GM20000 (cell line): ENCODE data around the gene SCD5.
"Not testable (repeated sequence)": the region's sequence is repeated elsewhere in the genome, so short reads cannot be mapped to it uniquely, and the experiment has no call there.

ENCODE experiments used
- DNase-seq: peaks from one replicate; pipeline ENCODE4 v3.0.0; 2012; ENCODE audit warnings: low spot score
- TF ChIP-seq, protein P1 (sequence below): IDR thresholded peaks from 2 replicates; pipeline ENCODE4 v1.5.1; 2012; ENCODE audit warnings: mild to moderate bottlenecking, control low read depth; ENCODE audit errors: extremely low read depth, missing control alignments

SCD5 gene

DNA sequence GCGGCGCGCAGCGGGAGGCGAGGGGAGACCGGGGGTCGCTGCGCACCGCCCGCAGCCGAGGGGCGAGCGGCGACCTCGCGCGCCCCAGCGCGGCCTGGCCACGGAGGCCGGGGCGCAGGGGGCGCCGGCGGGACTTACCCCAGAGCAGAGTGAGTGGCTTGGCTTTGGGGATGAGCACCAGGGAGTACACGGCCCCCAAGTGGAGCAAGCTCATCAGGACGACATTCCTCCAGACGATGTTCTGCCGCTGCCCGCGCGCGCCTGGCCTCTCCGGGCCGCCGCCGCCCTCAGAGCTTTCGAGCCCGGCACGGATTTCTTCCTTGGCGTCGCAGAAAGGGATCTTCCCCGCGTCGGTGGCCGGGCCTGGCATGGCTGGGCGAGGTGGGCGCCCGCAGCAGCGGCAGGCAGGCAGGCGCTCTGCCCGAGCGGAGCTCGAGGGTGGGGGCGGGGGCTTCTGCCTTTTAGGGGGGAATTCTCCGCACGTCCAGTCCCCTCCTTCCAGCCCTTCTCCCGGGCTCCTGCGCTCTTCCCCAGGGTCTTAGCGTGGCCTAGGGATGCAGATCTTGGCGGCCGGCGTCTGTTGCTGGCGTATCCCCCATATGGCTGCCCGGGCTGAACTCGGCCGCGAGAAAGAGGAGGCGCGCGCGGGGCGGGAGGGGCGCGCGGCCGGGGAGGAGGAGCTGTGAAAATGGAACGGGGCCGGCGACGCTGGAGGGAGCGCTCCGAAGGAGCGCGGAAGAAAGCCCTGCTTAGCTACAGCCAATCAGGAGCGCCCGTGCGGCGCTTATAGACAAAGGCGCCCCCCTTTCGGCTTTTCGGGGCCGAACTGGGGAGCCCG, at the start of gene SCD5:
SCD5 (minus strand) TSS at position 629 of the 838 bp plus-strand sequence; CDS start at position 370, 259 bp downstream.
- TF ChIP-seq, protein P1, sequence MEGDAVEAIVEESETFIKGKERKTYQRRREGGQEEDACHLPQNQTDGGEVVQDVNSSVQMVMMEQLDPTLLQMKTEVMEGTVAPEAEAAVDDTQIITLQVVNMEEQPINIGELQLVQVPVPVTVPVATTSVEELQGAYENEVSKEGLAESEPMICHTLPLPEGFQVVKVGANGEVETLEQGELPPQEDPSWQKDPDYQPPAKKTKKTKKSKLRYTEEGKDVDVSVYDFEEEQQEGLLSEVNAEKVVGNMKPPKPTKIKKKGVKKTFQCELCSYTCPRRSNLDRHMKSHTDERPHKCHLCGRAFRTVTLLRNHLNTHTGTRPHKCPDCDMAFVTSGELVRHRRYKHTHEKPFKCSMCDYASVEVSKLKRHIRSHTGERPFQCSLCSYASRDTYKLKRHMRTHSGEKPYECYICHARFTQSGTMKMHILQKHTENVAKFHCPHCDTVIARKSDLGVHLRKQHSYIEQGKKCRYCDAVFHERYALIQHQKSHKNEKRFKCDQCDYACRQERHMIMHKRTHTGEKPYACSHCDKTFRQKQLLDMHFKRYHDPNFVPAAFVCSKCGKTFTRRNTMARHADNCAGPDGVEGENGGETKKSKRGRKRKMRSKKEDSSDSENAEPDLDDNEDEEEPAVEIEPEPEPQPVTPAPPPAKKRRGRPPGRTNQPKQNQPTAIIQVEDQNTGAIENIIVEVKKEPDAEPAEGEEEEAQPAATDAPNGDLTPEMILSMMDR, result no peak
- peak; percentile 88 for DNase-seq

DNA sequence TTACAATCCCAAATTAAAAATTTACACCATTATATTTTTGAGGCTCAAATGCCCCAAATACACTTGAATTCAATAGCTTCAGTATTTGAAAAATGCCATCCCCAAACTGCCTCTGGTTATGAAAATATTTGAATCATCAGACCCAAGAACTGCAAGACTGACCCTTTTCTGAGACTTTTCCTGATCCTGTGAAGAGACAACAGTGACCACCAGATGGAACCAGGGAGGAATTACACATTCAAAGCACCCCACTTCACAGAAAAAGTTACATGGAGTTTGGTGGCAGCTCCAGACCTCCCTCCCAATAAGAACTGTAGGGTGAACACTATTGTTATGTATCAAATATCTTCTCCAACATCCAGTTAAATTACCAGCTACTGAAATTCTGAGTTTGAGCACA, 44.0 kb upstream of the SCD5 start:
- DNase-seq, result no peak
- TF ChIP-seq, protein P1, result no peak

DNA sequence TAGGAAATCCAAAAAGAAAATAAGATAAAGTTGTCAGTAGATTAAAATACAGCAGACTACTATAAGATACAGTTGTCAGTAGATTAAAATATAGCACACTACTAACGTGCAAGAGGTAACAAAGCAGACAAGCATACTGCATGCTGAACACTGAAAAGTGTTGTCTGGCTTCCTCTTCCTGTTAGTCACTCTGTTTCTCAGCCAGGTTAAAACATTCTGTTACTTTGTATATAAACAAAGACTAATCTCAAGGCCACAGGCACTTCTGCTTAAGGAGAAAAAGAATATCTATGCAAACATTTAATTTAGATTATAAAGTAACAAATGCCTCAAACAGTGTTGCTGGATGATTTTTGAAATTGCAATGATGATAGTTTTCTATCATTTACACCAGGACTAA, 41.0 kb upstream of the SCD5 start:
- no peak for DNase-seq
- TF ChIP-seq, protein P1, result no peak

DNA sequence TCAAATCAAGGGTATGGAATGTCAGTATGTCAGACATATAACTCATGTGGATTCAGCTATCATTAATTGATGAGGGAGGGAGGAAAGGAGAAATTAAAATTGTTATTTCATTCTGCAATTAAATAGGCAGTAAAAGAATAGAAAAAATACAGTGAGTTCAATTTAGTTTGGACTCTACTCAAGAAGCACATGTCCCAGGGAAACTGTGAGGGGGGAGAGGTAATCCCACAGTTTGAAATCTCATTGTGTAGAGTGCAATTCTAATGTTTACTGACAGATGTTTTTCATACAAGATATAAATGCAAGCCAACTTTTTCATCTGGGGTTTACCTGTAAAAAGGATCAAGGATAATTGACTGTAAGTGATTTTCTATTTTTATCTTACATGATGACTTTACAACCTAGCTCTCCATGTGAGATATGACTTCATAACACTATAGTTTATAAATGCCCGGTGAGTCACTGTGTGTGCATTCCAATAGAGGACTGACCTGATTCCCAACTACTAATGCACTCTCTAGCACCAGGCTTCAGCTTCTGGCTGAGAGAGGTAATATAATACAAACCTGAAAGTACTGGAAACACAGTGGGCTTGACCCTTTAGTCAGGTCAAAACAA, 35.2 kb upstream of the SCD5 start:
- TF ChIP-seq, protein P1, result no peak
- no peak for DNase-seq

DNA sequence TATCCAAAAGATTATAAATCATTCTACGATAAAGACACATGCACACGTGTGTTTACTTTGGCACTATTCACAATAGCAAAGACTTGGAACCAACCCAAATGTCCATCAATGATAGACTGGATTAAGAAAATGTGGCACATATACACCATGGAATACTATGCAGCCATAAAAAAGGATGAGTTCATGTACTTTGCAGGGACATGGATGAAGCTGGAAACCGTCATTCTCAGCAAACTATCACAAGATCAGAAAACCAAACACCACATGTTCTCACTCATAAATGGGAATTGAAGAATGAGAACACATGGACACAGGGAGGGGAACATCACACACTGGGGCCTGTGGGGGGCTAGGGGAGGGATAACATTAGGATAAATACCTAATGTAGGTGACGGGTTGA, 34.5 kb upstream of the SCD5 start:
- not testable (repeated sequence) for DNase-seq

DNA sequence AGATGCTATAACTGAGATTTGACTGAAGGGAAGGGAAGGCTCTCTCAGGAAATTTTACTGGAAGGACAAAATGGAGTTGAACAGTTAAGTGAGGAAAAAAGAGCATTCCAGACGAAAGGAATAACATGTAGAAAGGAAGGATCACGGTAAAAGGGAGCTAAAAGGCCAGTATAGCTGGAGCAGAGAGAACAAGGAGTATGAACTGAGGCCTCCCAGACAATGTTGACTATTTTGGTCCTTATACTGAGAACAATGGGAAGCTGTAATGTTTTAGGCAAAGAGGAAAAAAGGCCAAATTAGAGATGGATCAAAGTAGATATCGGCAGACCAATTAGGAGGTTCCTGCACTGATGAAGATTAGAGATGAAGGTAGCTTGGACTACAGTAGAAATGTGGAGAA, 26.8 kb upstream of the SCD5 start:
- TF ChIP-seq, protein P1, result no peak
- no peak for DNase-seq

DNA sequence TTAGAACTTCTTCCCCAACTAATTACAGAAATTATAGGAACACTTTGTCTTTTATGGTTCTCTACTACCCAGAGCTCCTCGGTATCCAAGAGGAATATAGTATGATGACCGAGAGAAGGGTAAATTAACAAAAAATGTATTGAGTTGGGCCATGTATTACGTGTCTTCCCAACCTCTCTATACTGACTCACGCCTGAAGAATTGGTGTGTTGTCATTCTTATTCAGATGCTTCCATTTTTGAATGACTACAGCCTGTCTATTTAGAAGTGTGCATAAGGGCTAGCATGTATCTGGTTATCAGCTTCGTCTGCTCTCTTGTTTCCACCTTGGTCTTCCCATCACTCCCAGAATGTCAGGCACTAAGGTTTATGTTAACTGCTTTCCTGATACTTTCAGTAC, 24.5 kb upstream of the SCD5 start:
- DNase-seq, result no peak
- TF ChIP-seq, protein P1, result no peak
